Kidney (tissue), 14 donors: ENCODE measurements around the gene LSM3. TPM values are rescaled to one million over a fixed set of nuclear protein-coding genes. Genes with fewer than 3 reads are reported as not detected.

Experiments
- DNase-seq, 5 donors: peaks; one replicate each; pipeline ENCODE4 v3.0.0-alpha.2; 2013 to 2020
- FAIRE-seq: peaks from 2 replicates; lab custom pipeline; 2012; peaks lifted over from hg19 to GRCh38; lab: Jason Lieb, UNC
- H3K27ac ChIP-seq, 2 donors: one replicate each; pipeline ENCODE4 v1.7.0; 2013; ENCODE audit warnings: low read depth in 2 of 2, low read length in 2 of 2, inconsistent platforms in 1 of 2
- H3K27me3 ChIP-seq: one replicate; pipeline ENCODE4 v1.7.1; 2013; ENCODE audit warnings: low read length, inconsistent platforms; ENCODE audit not compliant: control insufficient read depth, insufficient read depth
- H3K36me3 ChIP-seq, 3 donors: one replicate each; pipeline versions ENCODE4 v1.7.0 to v1.7.1; 2013; ENCODE audit warnings: low read length in 3 of 3, control low read depth in 1 of 3, inconsistent platforms in 1 of 3; ENCODE audit not compliant: insufficient read depth in 3 of 3, control insufficient read depth in 2 of 3
- H3K4me1 ChIP-seq, 3 donors: one replicate each; pipeline versions ENCODE4 v1.7.0 to v1.7.1; 2013; ENCODE audit warnings: low read length in 3 of 3, inconsistent platforms in 1 of 3, low read depth in 1 of 3; ENCODE audit not compliant: control insufficient read depth in 2 of 3, insufficient read depth in 2 of 3
- H3K4me3 ChIP-seq, 3 donors: one replicate each; pipeline versions ENCODE4 v1.7.0 to v1.8.1; 2013; ENCODE audit warnings: low read length in 3 of 3, control low read depth in 1 of 3, inconsistent platforms in 1 of 3
- H3K9ac ChIP-seq, 3 donors: one replicate each; pipeline versions ENCODE4 v1.7.0 to v1.7.1; 2013; ENCODE audit warnings: low read length in 3 of 3, control low read depth in 1 of 3, inconsistent platforms in 1 of 3
- H3K9me3 ChIP-seq, 3 donors: one replicate each; pipeline versions ENCODE4 v1.7.0 to v1.7.1; 2013; ENCODE audit warnings: low read length in 3 of 3, control low read depth in 1 of 3, inconsistent platforms in 1 of 3; ENCODE audit not compliant: control insufficient read depth in 2 of 3, insufficient read depth in 1 of 3
- intact Hi-C: fragments of 100-400 bp; cut with DNase I; formaldehyde crosslinking; loops from one replicate; pipeline ENCODE4 v1.11.1; 2022
- polyA plus RNA-seq: library from polyadenylated mRNA; stranded (reverse); fragments of 350-450 nt; fragmentation: Illumina TruSeq; extraction: RNeasy Lipid Tissue Mini Kit (QIAGEN cat#74804); gene quantifications from one replicate; pipeline ENCODE4 v1.2.3, GENCODE V29; 2014; ENCODE audit warnings: low read depth, low replicate concordance; ENCODE audit not compliant: insufficient read depth
- total RNA-seq: library from RNA; stranded (reverse); fragmentation: NEBNext Ultra II Directional; extraction: Animal tissue kit (Norgen Biotek cat#: 25700); gene quantifications from one replicate; pipeline ENCODE4 v1.2.1, GENCODE V29; 2021
- TF ChIP-seq, protein P1 (sequence below): IDR thresholded peaks from 3 replicates; pipeline ENCODE4 v1.5.1; 2012; ENCODE audit warnings: mild to moderate bottlenecking, moderate library complexity, borderline replicate concordance; ENCODE audit not compliant: insufficient read depth; ENCODE audit errors: extremely low read depth
- donor health status: control.
- donor health status: control.
- donor health status: control.
- donor health status: control.
- donor health status: control.
- donor health status: DM: yes; HTN: yes; CAD: no.
- donor health status: Normal renal cell carcinoma (clear cell type).

The LSM3 gene
- total and polyA plus RNA-seq, 2 donors from 2014 or later, result 11.9 to 30.2 TPM

DNA sequence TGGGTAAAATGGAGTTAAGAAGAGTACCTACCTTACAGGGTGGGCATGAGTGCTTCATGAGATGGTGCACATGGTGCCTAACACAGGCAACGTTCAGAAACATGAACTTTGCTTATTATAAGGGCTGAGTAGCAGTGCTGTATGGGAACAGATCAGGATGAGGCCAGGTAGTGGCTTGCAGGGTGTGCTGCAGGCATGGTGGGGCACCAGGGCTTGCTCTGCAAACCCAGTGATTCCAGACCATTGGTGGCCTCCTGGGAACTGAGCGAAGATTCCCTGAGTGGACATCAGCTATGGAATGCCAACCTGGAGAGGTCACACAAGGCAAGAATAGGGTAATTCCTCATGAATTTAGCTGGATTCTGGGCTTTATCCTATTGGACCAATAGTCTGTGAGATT is 37.9 kb upstream of the LSM3 start:
- peaks cover 6 to 15% (median 15%) of the 10 kb centered on the region in 3 donors for H3K4me1 ChIP-seq
- TF ChIP-seq, protein P1, sequence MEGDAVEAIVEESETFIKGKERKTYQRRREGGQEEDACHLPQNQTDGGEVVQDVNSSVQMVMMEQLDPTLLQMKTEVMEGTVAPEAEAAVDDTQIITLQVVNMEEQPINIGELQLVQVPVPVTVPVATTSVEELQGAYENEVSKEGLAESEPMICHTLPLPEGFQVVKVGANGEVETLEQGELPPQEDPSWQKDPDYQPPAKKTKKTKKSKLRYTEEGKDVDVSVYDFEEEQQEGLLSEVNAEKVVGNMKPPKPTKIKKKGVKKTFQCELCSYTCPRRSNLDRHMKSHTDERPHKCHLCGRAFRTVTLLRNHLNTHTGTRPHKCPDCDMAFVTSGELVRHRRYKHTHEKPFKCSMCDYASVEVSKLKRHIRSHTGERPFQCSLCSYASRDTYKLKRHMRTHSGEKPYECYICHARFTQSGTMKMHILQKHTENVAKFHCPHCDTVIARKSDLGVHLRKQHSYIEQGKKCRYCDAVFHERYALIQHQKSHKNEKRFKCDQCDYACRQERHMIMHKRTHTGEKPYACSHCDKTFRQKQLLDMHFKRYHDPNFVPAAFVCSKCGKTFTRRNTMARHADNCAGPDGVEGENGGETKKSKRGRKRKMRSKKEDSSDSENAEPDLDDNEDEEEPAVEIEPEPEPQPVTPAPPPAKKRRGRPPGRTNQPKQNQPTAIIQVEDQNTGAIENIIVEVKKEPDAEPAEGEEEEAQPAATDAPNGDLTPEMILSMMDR, result no peak
- H3K9me3 ChIP-seq, result no peaks in the 10 kb centered on the region
- FAIRE-seq (no peak), DNase-seq (peak in 1 of 5 donors; percentile 7)
- intact Hi-C loops, result no loop called here
- no peaks in the 10 kb centered on the region for H3K27me3 ChIP-seq
- no peak overlapping the region for H3K27ac ChIP-seq
- peaks cover 9 to 38% (median 15%) of the 10 kb centered on the region in 3 donors for H3K36me3 ChIP-seq
- no peak overlapping the region for H3K4me3 ChIP-seq
- no peak overlapping the region for H3K9ac ChIP-seq

- Histone ChIP-seq H3K27ac (no peak overlapping the region), H3K4me3 (no peak overlapping the region), H3K9ac (no peak overlapping the region), H3K27me3 (no peaks in the 10 kb centered on the region), H3K4me1 (peaks cover 6 to 15% (median 15%) of the 10 kb centered on the region in 3 donors), H3K9me3 (no peaks in the 10 kb centered on the region), H3K36me3 (peaks cover 7 to 38% (median 16%) of the 10 kb centered on the region in 3 donors)
- TF ChIP-seq, protein P1, result no peak
- intact Hi-C loops, result no loop called here
- FAIRE-seq, result no peak
- DNase-seq, result peak in 2 of 5 donors; percentile 27 to 32
Measured at GRCh38 chr3:14141144-14141543, 37.5 kb upstream of the LSM3 start.

GRCh38 chr3:14141602-14142341 is 36.8 kb upstream of the LSM3 start:
- DNase-seq (peak in 2 of 5 donors; percentile 31 to 68), FAIRE-seq (no peak)
- no peak overlapping the region for H3K9ac ChIP-seq
- peaks cover 6 to 16% (median 15%) of the 10 kb centered on the region in 3 donors for H3K4me1 ChIP-seq
- no peak overlapping the region for H3K4me3 ChIP-seq
- peaks cover 5 to 45% (median 21%) of the 10 kb centered on the region in 3 donors for H3K36me3 ChIP-seq
- H3K9me3 ChIP-seq, result no peaks in the 10 kb centered on the region
- intact Hi-C loops, result no loop called here
- H3K27me3 ChIP-seq, result no peaks in the 10 kb centered on the region
- no peak overlapping the region for H3K27ac ChIP-seq
- TF ChIP-seq, protein P1, result no peak
